ENCODE measurements around the gene ASCC1. TPM values are rescaled to one million over a fixed set of nuclear protein-coding genes. Genes with fewer than 3 reads are reported as not detected.

ASCC1 gene
- total and polyA plus RNA-seq, 2 of the 13 experiments (the other 11 are each of a cell fraction or from before 2014, with no cell fraction given), result 21.6 to 30.1 TPM

GRCh38 chr10:72235544-72236279 is 19.6 kb upstream of the ASCC1 start:
- Histone ChIP-seq H3K4me1 (ENCODE audit: insufficient read depth, low read length) (peaks cover 9% of the 10 kb centered on the region), H3K79me2 (ENCODE audit: insufficient read depth, low read length) (no peaks in the 10 kb centered on the region), H4K20me1 (ENCODE audit: insufficient read depth, low read length) (no peaks in the 10 kb centered on the region), H3K9me3 (ENCODE audit: low read length) (no peaks in the 10 kb centered on the region), H2AFZ (ENCODE audit: low read length) (no peak overlapping the region), H3K9ac (ENCODE audit: insufficient read depth, low read depth, low read length) (no peak overlapping the region), H3K4me3 (replicated peaks in 1 of 3; ENCODE audit: insufficient read depth in 1 of 3, low read depth in 2 of 3, low read length in 3 of 3) (no peak overlapping the region), H3K36me3 (replicated peaks in 1 of 2; ENCODE audit: control insufficient read depth in 1 of 2, insufficient read depth in 2 of 2, low read length in 2 of 2) (peaks cover 7 to 29% of the 10 kb centered on the region in 2 experiments; a peak in 4 of 5 replicates), H3K27me3 (ENCODE audit: control insufficient read depth in 1 of 2, insufficient read depth in 2 of 2, low read length in 2 of 2) (no peaks in the 10 kb centered on the region), H3K4me2 (ENCODE audit: low read depth, low read length) (no peak overlapping the region), H3K27ac (ENCODE audit: extremely low read length, insufficient read depth, low read length) (no peak overlapping the region)
- BruUV-seq (replicated peaks), result no TSS peak
- intact Hi-C loops (cut with micrococcal nuclease; ENCODE audit: unreplicated experiment), result no loop called here
- FAIRE-seq (no peak), ATAC-seq (no peak), DNase-seq (ENCODE audit: low spot score) (no peak)
- CTCF ChIA-PET (ENCODE audit: low intra/inter-chr PET ratio, low total read pairs), result no interaction called here
- in situ Hi-C loops (cut with HindIII; ENCODE audit: extremely low pct_ligation_motif_present, low pct_unique_long_range_greater_than_20kb), result no loop called here
- WGBS (ENCODE audit: low lambda C conversion rate), result 95% methylated on average over 6 of the region's 6 CpGs
- POLR2A ChIA-PET, result interaction anchor here (0.6 to 2.7 kb wide), 6 partner anchors 12 to 85 kb away, joined by 3 to 10 read pairs (median 3); partner anchors contain the start of genes ASCC1 and DDIT4
- TF ChIP-seq NFKBIZ (CRISPR knock-in tag; IDR thresholded peaks at IDR 0.05) (no peak), ZNF709 (CRISPR knock-in tag; IDR thresholded peaks at IDR 0.05) (no peak), RAD21 (CRISPR knock-in tag; IDR thresholded peaks at IDR 0.05) (no peak), RARG (CRISPR knock-in tag; IDR thresholded peaks at IDR 0.05; ENCODE audit: low read depth) (no peak), FOXK1 (CRISPR knock-in tag; IDR thresholded peaks at IDR 0.05; ENCODE audit: borderline replicate concordance, low read depth) (no peak), ZNF503 (CRISPR knock-in tag; IDR thresholded peaks at IDR 0.05) (no peak), ZNF510 (CRISPR knock-in tag; IDR thresholded peaks at IDR 0.05; ENCODE audit: low read depth) (no peak), ZNF275 (CRISPR knock-in tag; IDR thresholded peaks at IDR 0.05; ENCODE audit: borderline replicate concordance) (no peak), HNRNPL (IDR thresholded peaks at IDR 0.05; ENCODE audit: low read depth, low read length) (no peak), SOX13 (IDR thresholded peaks at IDR 0.05) (no peak), SOX13 (CRISPR knock-in tag; conservative IDR thresholded peaks at IDR 0.05 in 1 of 2, IDR thresholded peaks at IDR 0.05 in 1 of 2) (no peak), CENPT (CRISPR knock-in tag; IDR thresholded peaks at IDR 0.05; ENCODE audit: low read depth) (no peak), NFE2 (CRISPR knock-in tag; IDR thresholded peaks at IDR 0.05) (no peak), NKX3-1 (CRISPR knock-in tag; IDR thresholded peaks at IDR 0.05) (no peak), PATZ1 (CRISPR knock-in tag; IDR thresholded peaks at IDR 0.05) (no peak), SNAI1 (CRISPR knock-in tag; IDR thresholded peaks at IDR 0.05; ENCODE audit: borderline replicate concordance) (no peak)

Measured in HepG2 (cell line).